Measurements from ENCODE around the gene PIP5K1B.

- TF ChIP-seq EZH2 (IDR thresholded peaks at IDR 0.05) (no peak), POLR2AphosphoS5 (IDR thresholded peaks at IDR 0.05; ENCODE audit: borderline replicate concordance, low read depth, low read length) (no peak)
Measured at GRCh38 chr9:69034071-69034470, 329.0 kb downstream of the PIP5K1B start.
